ENCODE measurements around the gene MAP1B. TPM values are rescaled to one million over a fixed set of nuclear protein-coding genes. Genes with fewer than 3 reads are reported as not detected.

MAP1B gene
- total and polyA plus RNA-seq, 4 donors, result 1.5 to 46.7 (median 16.0) TPM

DNA sequence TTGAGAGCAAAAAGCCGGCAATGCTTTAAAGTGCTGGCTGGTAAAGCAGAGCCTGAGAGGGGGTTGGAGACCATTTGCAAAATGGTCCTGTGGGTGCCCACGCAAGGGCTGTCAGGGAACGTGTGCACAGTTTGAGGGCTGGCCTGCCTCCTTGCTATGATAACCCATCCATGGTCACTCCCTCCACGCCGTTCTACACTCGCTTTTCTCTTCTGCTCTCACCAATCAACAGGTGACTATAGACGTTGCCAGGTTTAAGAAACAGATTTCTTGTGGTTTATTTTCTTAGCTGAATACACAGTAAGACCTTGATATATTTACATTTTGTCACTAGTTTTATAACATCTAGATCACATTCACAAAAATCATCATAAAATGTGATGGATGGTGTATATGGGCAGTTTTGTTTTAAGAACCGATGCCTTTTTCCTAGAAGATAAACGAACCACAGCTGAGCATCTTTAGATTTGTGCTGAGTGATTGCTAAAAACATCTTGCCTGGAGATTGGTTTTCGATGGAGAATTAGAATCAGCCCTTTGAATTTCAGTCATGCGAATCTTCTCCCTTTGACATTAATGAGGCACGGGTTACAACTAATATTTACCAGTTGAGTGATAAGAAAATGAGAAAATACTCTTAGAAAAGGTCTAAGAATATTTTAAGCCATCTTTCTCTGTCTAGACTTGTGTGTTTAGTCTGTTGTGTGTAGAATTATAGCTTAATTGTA lies 13.9 kb downstream of the MAP1B start:
- Histone ChIP-seq H3K9me3 (ENCODE audit: control insufficient read depth in 4 of 4, insufficient read depth in 3 of 4, low read length in 3 of 4) (no peaks in the 10 kb centered on the region), H3K27me3 (ENCODE audit: control insufficient read depth in 3 of 3, insufficient read depth in 3 of 3, low read length in 2 of 3) (no peaks in the 10 kb centered on the region), H3K9ac (ENCODE audit: insufficient read depth in 1 of 2, low read length in 2 of 2) (no peak overlapping the region), H3K4me1 (ENCODE audit: control insufficient read depth in 5 of 5, insufficient read depth in 5 of 5, low read length in 5 of 5) (peaks cover 0 to 20% (median 3%) of the 10 kb centered on the region in 5 donors), H3K36me3 (ENCODE audit: control insufficient read depth in 4 of 4, insufficient read depth in 4 of 4, low read length in 4 of 4) (peaks cover 0 to 16% (median 7%) of the 10 kb centered on the region in 4 donors), H3K27ac (ENCODE audit: low read depth in 1 of 2, low read length in 1 of 2) (no peak overlapping the region), H3K4me3 (no peak overlapping the region)
- no peak for DNase-seq
- TF ChIP-seq, protein P1, sequence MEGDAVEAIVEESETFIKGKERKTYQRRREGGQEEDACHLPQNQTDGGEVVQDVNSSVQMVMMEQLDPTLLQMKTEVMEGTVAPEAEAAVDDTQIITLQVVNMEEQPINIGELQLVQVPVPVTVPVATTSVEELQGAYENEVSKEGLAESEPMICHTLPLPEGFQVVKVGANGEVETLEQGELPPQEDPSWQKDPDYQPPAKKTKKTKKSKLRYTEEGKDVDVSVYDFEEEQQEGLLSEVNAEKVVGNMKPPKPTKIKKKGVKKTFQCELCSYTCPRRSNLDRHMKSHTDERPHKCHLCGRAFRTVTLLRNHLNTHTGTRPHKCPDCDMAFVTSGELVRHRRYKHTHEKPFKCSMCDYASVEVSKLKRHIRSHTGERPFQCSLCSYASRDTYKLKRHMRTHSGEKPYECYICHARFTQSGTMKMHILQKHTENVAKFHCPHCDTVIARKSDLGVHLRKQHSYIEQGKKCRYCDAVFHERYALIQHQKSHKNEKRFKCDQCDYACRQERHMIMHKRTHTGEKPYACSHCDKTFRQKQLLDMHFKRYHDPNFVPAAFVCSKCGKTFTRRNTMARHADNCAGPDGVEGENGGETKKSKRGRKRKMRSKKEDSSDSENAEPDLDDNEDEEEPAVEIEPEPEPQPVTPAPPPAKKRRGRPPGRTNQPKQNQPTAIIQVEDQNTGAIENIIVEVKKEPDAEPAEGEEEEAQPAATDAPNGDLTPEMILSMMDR (IDR thresholded peaks at IDR 0.05; ENCODE audit: control extremely low read depth, extremely low read depth), result no peak
- 74 to 81% methylated on average over 12 of the region's 12 CpGs for WGBS, 2 donors
- ATAC-seq (ENCODE audit: insufficient read depth, low FRiP score), result no peak

- WGBS, 2 donors, result 78 to 79% methylated on average over 12 of the region's 12 CpGs
- ATAC-seq (ENCODE audit: insufficient read depth, low FRiP score), result no peak
- H3K36me3 ChIP-seq (ENCODE audit: control insufficient read depth in 4 of 4, insufficient read depth in 4 of 4, low read length in 4 of 4), result peaks cover 0 to 19% (median 7%) of the 10 kb centered on the region in 4 donors
- no peaks in the 10 kb centered on the region for H3K9me3 ChIP-seq (ENCODE audit: control insufficient read depth in 4 of 4, insufficient read depth in 3 of 4, low read length in 3 of 4)
- H3K9ac ChIP-seq (ENCODE audit: insufficient read depth in 1 of 2, low read length in 2 of 2), result no peak overlapping the region
- DNase-seq, result no peak
- H3K27ac ChIP-seq (ENCODE audit: low read depth in 1 of 2, low read length in 1 of 2), result no peak overlapping the region
- no peak overlapping the region for H3K4me3 ChIP-seq
- H3K4me1 ChIP-seq (ENCODE audit: control insufficient read depth in 5 of 5, insufficient read depth in 5 of 5, low read length in 5 of 5), result peaks cover 0 to 24% (median 3%) of the 10 kb centered on the region in 5 donors
- TF ChIP-seq, protein P1 (IDR thresholded peaks at IDR 0.05; ENCODE audit: control extremely low read depth, extremely low read depth), result no peak
- H3K27me3 ChIP-seq (ENCODE audit: control insufficient read depth in 3 of 3, insufficient read depth in 3 of 3, low read length in 2 of 3), result no peaks in the 10 kb centered on the region
Measured at GRCh38 chr5:72121780-72122445, 14.6 kb downstream of the MAP1B start.

GRCh38 chr5:72122602-72123001 lies 15.3 kb downstream of the MAP1B start:
- TF ChIP-seq, protein P1 (IDR thresholded peaks at IDR 0.05; ENCODE audit: control extremely low read depth, extremely low read depth), result no peak
- DNase-seq (no peak), ATAC-seq (ENCODE audit: insufficient read depth, low FRiP score) (no peak)
- Histone ChIP-seq H3K9ac (ENCODE audit: insufficient read depth in 1 of 2, low read length in 2 of 2) (no peak overlapping the region), H3K4me3 (no peak overlapping the region), H3K27ac (ENCODE audit: low read depth in 1 of 2, low read length in 1 of 2) (no peak overlapping the region), H3K4me1 (ENCODE audit: control insufficient read depth in 5 of 5, insufficient read depth in 5 of 5, low read length in 5 of 5) (peaks cover 0 to 24% (median 3%) of the 10 kb centered on the region in 5 donors), H3K27me3 (ENCODE audit: control insufficient read depth in 3 of 3, insufficient read depth in 3 of 3, low read length in 2 of 3) (no peaks in the 10 kb centered on the region), H3K36me3 (ENCODE audit: control insufficient read depth in 4 of 4, insufficient read depth in 4 of 4, low read length in 4 of 4) (peaks cover 0 to 15% (median 7%) of the 10 kb centered on the region in 4 donors), H3K9me3 (ENCODE audit: control insufficient read depth in 4 of 4, insufficient read depth in 3 of 4, low read length in 3 of 4) (no peaks in the 10 kb centered on the region)
- WGBS, 2 donors, result 83 to 86% methylated on average over 3 of the region's 3 CpGs

Measured in lung (tissue), 12 donors.